ENCODE results near the gene PCDH17. TPM values are rescaled to one million over a fixed set of nuclear protein-coding genes. Genes with fewer than 3 reads are reported as not detected.

The PCDH17 gene, protein sequence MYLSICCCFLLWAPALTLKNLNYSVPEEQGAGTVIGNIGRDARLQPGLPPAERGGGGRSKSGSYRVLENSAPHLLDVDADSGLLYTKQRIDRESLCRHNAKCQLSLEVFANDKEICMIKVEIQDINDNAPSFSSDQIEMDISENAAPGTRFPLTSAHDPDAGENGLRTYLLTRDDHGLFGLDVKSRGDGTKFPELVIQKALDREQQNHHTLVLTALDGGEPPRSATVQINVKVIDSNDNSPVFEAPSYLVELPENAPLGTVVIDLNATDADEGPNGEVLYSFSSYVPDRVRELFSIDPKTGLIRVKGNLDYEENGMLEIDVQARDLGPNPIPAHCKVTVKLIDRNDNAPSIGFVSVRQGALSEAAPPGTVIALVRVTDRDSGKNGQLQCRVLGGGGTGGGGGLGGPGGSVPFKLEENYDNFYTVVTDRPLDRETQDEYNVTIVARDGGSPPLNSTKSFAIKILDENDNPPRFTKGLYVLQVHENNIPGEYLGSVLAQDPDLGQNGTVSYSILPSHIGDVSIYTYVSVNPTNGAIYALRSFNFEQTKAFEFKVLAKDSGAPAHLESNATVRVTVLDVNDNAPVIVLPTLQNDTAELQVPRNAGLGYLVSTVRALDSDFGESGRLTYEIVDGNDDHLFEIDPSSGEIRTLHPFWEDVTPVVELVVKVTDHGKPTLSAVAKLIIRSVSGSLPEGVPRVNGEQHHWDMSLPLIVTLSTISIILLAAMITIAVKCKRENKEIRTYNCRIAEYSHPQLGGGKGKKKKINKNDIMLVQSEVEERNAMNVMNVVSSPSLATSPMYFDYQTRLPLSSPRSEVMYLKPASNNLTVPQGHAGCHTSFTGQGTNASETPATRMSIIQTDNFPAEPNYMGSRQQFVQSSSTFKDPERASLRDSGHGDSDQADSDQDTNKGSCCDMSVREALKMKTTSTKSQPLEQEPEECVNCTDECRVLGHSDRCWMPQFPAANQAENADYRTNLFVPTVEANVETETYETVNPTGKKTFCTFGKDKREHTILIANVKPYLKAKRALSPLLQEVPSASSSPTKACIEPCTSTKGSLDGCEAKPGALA (N-terminal part only)
- 7.3 TPM for total RNA-seq
- long read RNA-seq, full-length matches to known transcripts = 7 of 11 reads
- long read RNA-seq, partial matches to known transcripts = 2 of 11 reads
- long read RNA-seq, other reads (novel, unspliced or antisense) = 2 of 11 reads

DNA sequence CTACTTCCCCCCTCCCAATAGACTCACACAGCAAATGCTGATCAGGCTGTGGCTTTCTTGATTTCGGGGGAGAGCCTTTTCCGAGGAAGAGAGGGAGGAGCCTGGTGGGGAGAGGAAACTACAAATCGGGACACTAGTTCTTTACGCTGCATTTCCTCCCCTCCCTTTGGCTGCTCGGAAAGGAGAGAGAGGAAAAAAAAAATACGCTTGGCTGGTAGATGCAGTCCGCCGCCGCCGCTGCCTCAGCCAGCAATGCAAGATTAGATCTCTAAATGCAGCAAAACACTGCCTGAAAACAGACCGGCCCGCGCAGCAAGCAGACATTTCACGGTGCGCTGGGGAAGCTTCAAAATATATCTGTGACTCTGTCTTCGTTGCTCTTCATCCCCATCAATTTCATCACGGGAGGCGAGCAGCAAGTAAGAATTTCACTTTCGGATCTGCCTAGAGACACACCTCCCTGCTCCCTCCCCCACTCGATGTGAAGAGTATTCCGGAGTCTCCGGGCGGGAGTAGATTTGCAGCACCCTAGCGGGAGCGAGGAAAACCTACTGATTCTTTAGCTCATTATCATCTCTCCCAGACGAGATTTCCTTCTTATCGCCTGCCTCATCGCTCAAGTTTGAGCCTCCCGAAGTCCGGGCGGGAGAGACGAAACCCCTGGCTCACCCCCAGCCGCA lies at the start of gene PCDH17:
Gene PCDH17, plus strand, starts transcription at position 149 of the 680 bp plus-strand sequence. CDS start 803 bp downstream, outside the sequence.
- intact Hi-C loops (cut with DNase I) = loop anchor here (5.0 kb wide), 1 partner anchor 226 kb away; no protein-coding TSS in a partner anchor
- peak; percentile 75 for DNase-seq (ENCODE audit: low spot score)

DNA sequence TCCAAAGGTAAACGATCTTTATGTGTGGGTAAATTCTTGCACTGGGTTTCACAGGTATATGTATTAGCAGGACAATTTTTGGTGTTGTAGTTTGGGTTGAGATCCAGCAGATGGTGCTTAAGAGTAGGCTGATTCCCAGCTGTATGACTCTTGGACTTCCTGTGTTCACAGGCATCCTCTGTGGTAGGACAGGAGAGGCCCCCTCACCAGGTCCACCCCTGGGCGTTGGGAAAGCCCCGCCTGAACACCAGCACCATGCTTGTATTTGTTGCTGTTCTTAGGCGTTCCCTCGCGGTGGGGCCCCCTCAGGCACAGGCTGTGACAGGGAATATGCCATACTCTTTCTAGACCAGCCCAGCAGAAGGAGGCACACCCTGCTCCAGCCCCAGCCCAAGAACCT lies 49.5 kb upstream of the PCDH17 start:
- intact Hi-C loops (cut with DNase I) = no loop called here
- DNase-seq (ENCODE audit: low spot score) = no peak

- no peak for DNase-seq (ENCODE audit: low spot score)
- intact Hi-C loops (cut with DNase I) = no loop called here
Observed at GRCh38 chr13:57583529-57583928, 48.0 kb upstream of the PCDH17 start.

DNA sequence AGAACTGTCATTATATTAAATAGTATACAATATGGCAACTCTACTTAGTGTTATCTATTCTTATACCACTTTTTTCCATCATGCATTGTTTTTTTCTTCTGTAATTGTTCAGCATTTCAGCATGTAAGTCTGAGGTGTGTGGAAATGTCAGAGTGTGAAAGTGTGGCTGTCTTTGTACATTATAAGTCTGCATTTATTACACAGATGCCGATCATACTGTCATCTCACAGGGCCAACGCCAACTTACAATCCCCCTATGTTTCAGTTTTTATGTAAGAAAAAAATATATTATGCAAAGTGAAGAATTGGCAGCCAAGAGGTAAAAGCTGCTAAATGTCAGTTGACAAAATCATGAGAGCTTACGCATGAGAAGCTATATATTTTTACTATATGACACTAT lies 42.9 kb upstream of the PCDH17 start:
- intact Hi-C loops (cut with DNase I) = no loop called here
- no peak for DNase-seq (ENCODE audit: low spot score)

GRCh38 chr13:57595775-57596174 lies 35.8 kb upstream of the PCDH17 start:
- intact Hi-C loops (cut with DNase I) = no loop called here
- no peak for DNase-seq (ENCODE audit: low spot score)

DNA sequence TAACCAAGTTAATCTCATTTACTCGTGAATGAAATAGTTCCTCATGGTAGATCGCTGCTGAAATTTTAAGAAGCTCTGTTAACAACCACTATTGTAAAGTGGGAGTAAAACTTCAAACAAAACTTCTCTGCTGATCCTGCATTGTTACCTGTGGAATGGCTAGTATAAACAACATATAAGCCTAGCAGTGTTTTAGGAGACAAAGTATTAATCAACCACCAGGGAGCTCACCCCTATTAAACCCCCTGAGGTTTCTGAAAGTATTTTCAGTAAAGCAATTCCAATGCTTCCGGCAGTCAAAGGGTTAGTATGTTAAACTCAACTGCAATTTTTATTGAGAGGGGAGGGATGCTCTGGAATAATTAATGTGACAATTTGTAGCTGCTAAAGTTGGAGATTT lies 30.0 kb upstream of the PCDH17 start:
- intact Hi-C loops (cut with DNase I) = no loop called here
- DNase-seq (ENCODE audit: low spot score) = no peak

DNA sequence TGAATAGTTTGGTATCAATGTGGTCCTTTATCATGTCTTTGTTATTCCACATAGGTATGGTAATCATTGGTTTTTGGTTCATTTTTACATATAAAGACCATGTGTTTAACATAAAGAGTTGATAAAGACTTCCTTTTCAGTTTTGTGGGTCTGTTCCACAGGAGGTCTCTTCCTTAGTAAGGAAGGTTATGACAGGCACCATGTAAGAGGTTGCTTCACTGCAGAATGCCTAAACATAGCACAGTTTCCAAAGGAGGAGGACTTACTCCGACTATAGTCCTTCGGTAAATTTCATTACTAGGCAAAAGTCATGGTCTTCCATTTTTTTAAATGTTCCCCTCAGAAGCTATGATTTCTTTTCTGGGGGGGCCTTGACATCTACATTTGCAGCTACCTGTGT lies 27.1 kb upstream of the PCDH17 start:
- intact Hi-C loops (cut with DNase I) = no loop called here
- DNase-seq (ENCODE audit: low spot score) = no peak

- no peak for DNase-seq (ENCODE audit: low spot score)
- intact Hi-C loops (cut with DNase I) = no loop called here
Observed at GRCh38 chr13:57611969-57612368, 19.6 kb upstream of the PCDH17 start.

DNA sequence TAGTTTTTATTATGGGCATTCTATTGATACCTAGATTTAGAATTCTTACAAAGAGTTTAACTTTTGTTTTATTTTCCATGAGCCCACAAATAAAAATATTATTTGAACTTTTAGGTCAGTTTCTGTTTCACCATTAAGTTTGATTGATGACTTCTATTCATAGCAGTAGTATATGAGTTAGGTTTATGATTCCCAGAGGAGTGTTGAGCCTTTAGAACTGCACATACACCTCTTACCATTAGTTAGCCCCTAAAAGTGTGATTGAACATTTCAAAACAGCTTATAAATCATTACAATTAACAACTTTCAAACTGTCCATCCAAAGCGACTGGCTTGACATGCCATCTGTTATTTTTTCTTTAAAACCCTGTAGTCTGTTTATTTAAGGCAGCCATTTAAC lies 19.0 kb upstream of the PCDH17 start:
- intact Hi-C loops (cut with DNase I) = no loop called here
- DNase-seq (ENCODE audit: low spot score) = no peak

DNA sequence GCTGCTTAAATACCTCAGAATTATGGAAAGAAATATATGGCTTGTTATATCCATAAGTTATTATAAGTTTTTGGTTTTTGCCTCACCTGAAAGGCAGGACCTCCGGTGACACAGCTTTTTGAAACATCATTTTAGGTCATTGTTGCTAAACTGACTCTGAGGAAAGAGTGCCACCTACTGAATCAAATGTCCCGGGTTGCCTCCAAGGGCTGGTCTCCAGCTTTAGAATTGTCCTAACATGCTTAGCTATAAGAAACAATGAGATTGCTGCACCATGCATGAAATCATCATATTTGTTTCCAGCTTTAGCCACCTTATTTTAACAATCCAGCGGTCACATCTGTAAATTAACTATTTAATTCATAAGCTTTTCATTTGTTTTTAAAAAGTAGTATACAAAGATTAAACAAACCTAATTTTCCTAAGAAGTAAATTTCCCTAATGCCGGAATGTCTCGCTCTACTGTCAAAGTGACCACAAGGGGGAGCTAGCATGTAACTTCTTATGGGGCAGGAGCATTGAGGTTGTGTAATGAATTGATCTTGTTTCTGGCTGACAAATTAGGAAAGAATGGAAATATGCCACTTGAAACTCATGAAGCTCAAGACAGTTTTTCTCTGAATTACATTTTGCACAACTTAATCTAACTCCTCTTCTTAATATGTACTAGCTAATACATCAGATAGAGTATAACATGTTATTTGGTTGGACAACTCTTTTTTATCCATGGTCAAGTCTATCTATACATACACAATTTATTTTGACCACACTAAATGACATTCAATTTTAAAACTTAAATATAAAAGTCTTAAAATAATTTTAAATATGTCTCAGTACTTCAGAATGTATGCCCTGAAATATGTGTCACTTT lies 6.7 kb upstream of the PCDH17 start:
- DNase-seq (ENCODE audit: low spot score) = no peak
- intact Hi-C loops (cut with DNase I) = no loop called here

- DNase-seq (ENCODE audit: low spot score) = no peak
- intact Hi-C loops (cut with DNase I) = no loop called here
Observed at GRCh38 chr13:57627663-57628062, 3.9 kb upstream of the PCDH17 start.

DNA sequence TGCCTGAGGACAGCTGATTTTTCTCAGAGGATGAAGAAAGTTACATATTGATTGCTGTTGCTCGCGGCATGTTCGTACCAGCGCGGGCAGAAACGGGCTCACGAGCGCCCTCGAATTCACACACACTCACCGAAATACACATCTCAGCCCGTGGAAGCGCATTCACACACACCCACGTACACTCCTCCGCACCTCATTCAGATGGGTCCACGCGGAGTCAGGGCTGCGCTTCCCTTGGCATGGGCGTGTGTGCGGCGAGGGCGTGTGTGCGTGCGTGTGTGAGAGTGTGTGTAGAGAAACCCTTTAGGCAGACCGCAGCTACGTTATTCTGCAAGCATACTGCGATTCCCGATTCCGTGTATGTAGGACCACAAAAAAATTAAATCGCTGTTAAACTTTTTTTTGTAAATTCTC lies 2.1 kb upstream of the PCDH17 start:
- DNase-seq (ENCODE audit: low spot score) = no peak
- intact Hi-C loops (cut with DNase I) = no loop called here

DNA sequence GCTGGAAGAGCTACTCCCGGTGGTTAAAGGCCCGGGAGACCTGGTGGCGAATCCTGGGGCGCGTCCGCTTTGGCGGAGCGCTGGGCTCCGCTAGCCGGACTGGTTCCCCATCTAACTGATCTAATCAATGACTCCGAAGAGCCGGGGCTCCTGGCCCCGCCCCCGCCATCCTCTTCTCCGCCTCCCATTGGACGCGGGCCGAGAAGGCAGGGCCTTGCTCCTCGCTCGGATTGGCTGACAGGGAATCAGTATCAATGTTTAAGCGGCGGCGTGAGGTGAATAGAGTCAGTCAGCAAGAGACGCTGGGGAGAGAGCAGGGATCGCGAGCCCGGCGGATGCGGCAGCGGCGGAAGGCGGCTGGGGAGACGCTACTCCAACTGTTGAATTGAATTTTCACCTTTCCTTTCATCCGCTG lies 1.7 kb upstream of the PCDH17 start:
- intact Hi-C loops (cut with DNase I) = loop anchor here (5.0 kb wide), 1 partner anchor 227 kb away; no protein-coding TSS in a partner anchor
- peak; percentile 91 for DNase-seq (ENCODE audit: low spot score)

- intact Hi-C loops (cut with DNase I) = loop anchor here (5.0 kb wide), 1 partner anchor 226 kb away; no protein-coding TSS in a partner anchor
Observed at GRCh38 chr13:57630661-57631595, 616 bp upstream of the PCDH17 start.

GRCh38 chr13:57632276-57633140 lies 964 bp downstream of the PCDH17 start:
- DNase-seq (ENCODE audit: low spot score) = peak; percentile 55
- intact Hi-C loops (cut with DNase I) = loop anchor here (5.0 kb wide), 1 partner anchor 225 kb away; no protein-coding TSS in a partner anchor

More at GRCh38 chr13:57630661-57631595, 616 bp upstream of the PCDH17 start:
- peak; percentile 74 for DNase-seq (ENCODE audit: low spot score)

Measured in cardiac septum (tissue), 1 donor.